Right cardiac atrium (tissue), 5 donors: Measurements from ENCODE around the gene ADGRG3. TPM values are rescaled to one million over a fixed set of nuclear protein-coding genes. Genes with fewer than 3 reads are reported as not detected.

Experiments
- ATAC-seq, 2 donors: fragments of 200-7000 bp; cut with Tn5 transposase; one replicate each; pipeline versions ENCODE4 v1.8.0 to v1.9.1; 2020; ENCODE audit warnings: moderate library complexity in 2 of 2, mild to moderate bottlenecking in 1 of 2
- DNase-seq, 3 donors: peaks; one replicate each; pipeline ENCODE4 v3.0.0-alpha.2; 2020
- H3K27ac ChIP-seq: one replicate; pipeline ENCODE4 v1.5.1; 2013; ENCODE audit warnings: mild to moderate bottlenecking, low read length, control low read depth, moderate library complexity
- H3K27me3 ChIP-seq: one replicate; pipeline ENCODE4 v1.6.1; 2013; ENCODE audit not compliant: control insufficient read depth, insufficient read depth
- H3K4me1 ChIP-seq: one replicate; pipeline ENCODE4 v1.6.1; 2013; ENCODE audit warnings: low read length; ENCODE audit not compliant: control insufficient read depth, insufficient read depth
- H3K4me3 ChIP-seq: one replicate; pipeline ENCODE4 v1.5.1; 2013; ENCODE audit warnings: low read length, control low read depth
- H3K9me3 ChIP-seq: one replicate; pipeline ENCODE4 v1.6.1; 2013; ENCODE audit warnings: low read length; ENCODE audit not compliant: control insufficient read depth
- WGBS: extraction: QIAGEN DNeasy Blood & Tissue Kit; methylation state at CpG from one replicate; pipeline ENCODE4 v1.1.7; 2013; 5-methylcytosine and 5-hydroxymethylcytosine counted together
- intact Hi-C, 4 donors: fragments of 100-400 bp; cut with DNase I; formaldehyde crosslinking; loops; one replicate each; pipeline versions ENCODE4 v1.11.0 to v1.14.0; 2022 to 2023
- polyA plus RNA-seq: library from polyadenylated mRNA; stranded (reverse); fragments of 200-250 nt; gene quantifications from one replicate; pipeline ENCODE4 v1.2.3, GENCODE V29; 2013
- total RNA-seq, 4 donors: library from RNA; stranded (reverse); fragmentation: NEBNext Ultra II Directional; extraction: Animal tissue kit (Norgen Biotek cat#: 25700); gene quantifications; one replicate each; pipeline ENCODE4 v1.2.1, GENCODE V29; 2021
- donor health status: healthy with polysubstance abuse.
- donor health status: DM: no; HTN: yes; CAD: no.
- donor health status: DM: no; HTN: no; CAD: no.
- donor health status: DM: no; HTN: yes; CAD: no; lungs with severe emphysema.
- donor health status: DM: yes; HTN: yes; CAD: no.

ADGRG3 gene
- total and polyA plus RNA-seq, 5 donors = 0.11 to 0.66 (median 0.14) TPM

DNA sequence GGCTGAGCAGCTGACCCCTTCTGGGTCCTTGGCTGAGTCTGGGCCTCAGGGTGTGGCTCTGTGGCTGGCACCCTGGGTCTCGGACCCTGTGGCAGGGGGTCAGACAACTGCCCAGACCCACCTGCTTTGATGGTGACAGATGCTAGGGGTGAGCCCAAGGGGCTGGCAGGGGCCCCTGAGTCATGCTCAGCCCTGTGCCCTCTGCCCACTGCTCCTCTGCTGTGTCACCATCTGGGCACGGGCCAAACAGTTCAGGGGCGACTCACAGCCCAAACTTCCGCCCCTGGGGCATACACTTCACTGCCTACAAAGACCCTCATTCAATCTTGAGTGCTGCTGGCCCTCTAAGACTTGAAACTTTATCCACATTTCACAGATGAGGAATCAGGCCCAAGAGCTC lies 33.9 kb upstream of the ADGRG3 start:
- DNase-seq (no peak), ATAC-seq (no peak)
- Histone ChIP-seq H3K27me3 (no peaks in the 10 kb centered on the region), H3K9me3 (no peaks in the 10 kb centered on the region), H3K4me3 (no peak overlapping the region), H3K27ac (peak overlapping the region; percentile 20), H3K4me1 (peaks cover 18% of the 10 kb centered on the region)
- intact Hi-C loops = no loop called here
- 64% methylated on average over 4 of the region's 4 CpGs for WGBS

DNA sequence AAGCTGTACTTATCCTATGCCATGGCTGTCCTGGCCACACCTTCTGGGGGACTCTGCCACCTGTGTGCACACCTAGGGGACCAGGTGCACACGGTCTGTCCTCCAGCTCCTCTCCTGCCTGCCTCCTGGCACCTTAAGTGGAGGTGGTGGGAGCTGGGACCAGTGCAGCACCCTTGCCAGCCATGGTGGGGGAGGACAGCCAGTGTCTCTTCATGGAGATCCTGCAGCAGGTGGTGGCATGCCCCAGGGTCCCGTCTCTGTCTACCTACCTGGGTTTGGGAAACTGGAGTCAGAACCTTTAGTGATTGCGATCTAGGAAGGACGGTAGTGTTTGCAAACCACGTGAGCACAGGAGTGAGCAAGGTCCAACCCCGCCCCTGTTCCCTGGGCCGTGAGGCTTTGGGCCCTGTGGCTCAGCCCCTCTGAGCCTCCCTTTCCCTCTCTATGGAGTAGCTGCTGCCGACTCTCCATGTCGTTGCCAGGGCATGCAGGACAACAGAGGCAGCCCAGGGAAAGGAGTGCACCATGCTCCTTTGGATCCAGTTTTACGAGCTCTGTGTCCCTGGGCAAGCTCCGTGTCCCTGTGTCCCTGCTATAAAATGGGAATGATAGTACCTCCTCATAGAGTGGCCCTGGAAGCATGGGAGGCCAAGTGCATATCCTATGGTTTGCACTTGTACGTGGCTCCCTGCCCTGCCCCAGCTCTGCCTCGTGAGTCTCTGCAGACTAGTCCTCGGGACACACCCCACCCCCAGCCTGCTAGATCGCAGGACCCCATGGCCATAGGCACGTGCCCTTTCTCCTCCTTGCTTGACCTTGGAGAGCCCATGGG lies 32.6 kb upstream of the ADGRG3 start:
- intact Hi-C loops = no loop called here
- Histone ChIP-seq H3K4me1 (peaks cover 24% of the 10 kb centered on the region), H3K27ac (peak overlapping the region; percentile 90), H3K9me3 (no peaks in the 10 kb centered on the region), H3K4me3 (no peak overlapping the region), H3K27me3 (no peaks in the 10 kb centered on the region)
- peak in 1 of 3 donors; percentile 41 for DNase-seq
- no peak for ATAC-seq
- 73% methylated on average over 16 of the region's 16 CpGs for WGBS

DNA sequence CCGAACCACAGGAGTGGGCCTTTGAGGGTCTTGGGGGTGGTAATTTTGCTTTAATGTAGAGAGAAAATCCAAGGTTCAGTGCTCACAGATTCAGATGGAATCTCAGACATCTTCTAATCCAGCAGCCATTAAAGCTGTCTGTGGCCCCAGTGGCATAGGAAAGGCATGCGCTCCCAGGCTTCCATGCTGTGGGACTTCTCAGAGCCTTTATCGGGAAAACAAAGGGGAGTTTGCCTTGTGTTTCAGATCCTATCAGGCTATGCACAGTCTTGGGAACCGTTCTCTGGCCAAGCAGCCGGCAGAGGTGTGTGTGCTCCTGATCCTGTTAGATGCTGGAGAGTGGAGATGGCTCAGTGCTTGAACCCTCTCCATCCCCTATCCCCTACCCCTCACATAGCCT lies 31.9 kb upstream of the ADGRG3 start:
- H3K4me1 ChIP-seq = peaks cover 24% of the 10 kb centered on the region
- DNase-seq = no peak
- H3K27ac ChIP-seq = peak overlapping the region; percentile 90
- no peak overlapping the region for H3K4me3 ChIP-seq
- intact Hi-C loops = no loop called here
- WGBS = 75% methylated on average over 5 of the region's 5 CpGs
- H3K27me3 ChIP-seq = no peaks in the 10 kb centered on the region
- no peak for ATAC-seq
- H3K9me3 ChIP-seq = no peaks in the 10 kb centered on the region

DNA sequence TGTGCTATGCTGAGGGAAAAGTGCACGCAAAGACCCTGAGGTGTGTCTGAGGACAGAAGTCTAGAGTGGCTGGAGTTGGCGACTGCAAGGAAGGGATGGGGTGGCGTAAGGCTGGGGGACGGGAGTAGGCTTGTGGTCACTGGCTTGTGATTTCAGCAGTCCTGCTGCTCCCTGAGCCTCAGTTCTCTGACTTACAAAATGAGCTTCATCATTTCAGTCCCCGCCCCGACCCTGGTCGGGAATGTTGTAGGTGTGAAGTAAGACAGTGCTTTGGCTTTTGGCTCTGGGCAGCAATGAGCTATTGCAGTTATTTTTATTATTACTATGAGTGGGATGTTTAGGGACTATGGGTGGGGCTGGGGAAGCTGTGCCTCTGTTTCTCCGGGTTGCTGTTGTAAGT lies 31.1 kb upstream of the ADGRG3 start:
- no peak for ATAC-seq
- intact Hi-C loops = no loop called here
- H3K4me3 ChIP-seq = no peak overlapping the region
- H3K4me1 ChIP-seq = peaks cover 24% of the 10 kb centered on the region
- peak overlapping the region; percentile 90 for H3K27ac ChIP-seq
- H3K9me3 ChIP-seq = no peaks in the 10 kb centered on the region
- no peaks in the 10 kb centered on the region for H3K27me3 ChIP-seq
- no peak for DNase-seq
- WGBS = 48% methylated on average over 8 of the region's 8 CpGs

DNA sequence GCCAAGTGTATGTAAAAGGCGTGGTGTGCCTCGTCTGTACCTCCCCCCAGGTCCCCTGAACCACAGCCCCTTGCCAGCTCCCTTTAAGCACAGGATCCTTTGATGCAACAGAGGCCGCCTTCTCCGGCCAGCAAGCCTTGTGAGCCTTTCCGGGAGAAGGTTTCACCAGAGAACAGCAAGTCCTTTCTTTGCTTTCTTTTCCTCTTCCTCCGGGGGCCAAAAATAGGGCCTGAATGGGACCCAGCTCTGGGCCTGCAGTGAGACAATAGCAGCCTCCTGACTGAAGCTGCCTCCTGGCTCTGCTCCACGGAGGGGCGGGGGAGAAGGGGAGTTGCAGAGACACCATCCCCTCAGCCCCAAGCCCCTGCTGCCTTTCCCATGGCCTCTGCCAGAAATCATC lies 30.7 kb upstream of the ADGRG3 start:
- H3K4me1 ChIP-seq = peaks cover 24% of the 10 kb centered on the region
- intact Hi-C loops = no loop called here
- WGBS = 32% methylated on average over 8 of the region's 8 CpGs
- H3K27ac ChIP-seq = peak overlapping the region; percentile 90
- H3K27me3 ChIP-seq = no peaks in the 10 kb centered on the region
- no peak overlapping the region for H3K4me3 ChIP-seq
- H3K9me3 ChIP-seq = no peaks in the 10 kb centered on the region
- ATAC-seq = peak; percentile 54 to 85
- peak; percentile 70 to 84 (median 82) for DNase-seq

DNA sequence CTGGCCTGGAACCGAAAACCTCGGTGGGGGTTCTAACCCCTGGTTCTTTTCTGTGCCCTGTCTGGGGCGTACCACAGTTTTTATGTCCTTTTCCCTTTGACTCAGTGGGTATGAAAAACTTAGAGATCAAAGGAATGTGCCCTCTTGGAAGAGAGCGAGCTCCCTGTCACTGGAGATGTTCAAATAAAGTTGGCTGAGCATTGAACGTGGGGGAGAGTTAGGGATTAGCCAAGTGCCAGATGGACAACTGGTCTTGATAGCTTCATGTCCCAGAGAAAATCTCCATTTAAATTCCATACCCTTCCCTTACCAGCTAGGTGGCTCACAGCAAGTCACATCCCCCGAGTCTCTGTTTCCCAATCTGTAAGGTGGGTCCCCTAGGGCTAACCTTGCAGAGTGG lies 30.1 kb upstream of the ADGRG3 start:
- no peaks in the 10 kb centered on the region for H3K27me3 ChIP-seq
- H3K4me1 ChIP-seq = peaks cover 23% of the 10 kb centered on the region
- DNase-seq (no peak), ATAC-seq (peak in 1 of 2 donors; percentile 2)
- no peak overlapping the region for H3K4me3 ChIP-seq
- H3K9me3 ChIP-seq = no peaks in the 10 kb centered on the region
- 70% methylated on average over 6 of the region's 6 CpGs for WGBS
- peak overlapping the region; percentile 84 for H3K27ac ChIP-seq
- intact Hi-C loops = no loop called here

DNA sequence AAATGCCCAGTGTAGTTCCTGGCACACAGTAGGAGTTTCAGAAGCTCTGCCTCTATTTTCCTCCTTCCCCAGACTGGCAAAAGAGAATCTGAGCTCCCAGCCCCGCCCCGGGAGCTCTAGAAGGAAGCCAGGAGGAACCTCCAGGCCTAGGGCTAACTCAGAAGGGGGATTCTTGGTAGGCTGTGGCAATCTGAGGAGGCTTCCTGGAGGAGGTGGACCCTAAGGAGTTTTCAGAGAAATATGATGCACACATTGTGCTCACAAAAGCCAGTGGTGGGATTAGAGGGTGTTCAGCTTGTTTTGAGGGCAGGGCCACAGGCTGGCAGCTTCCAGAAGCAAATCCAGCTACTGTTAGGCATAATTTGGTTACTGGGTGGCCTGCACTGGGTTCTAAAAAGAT lies 29.7 kb upstream of the ADGRG3 start:
- intact Hi-C loops = no loop called here
- H3K4me3 ChIP-seq = no peak overlapping the region
- peak overlapping the region; percentile 84 for H3K27ac ChIP-seq
- no peaks in the 10 kb centered on the region for H3K9me3 ChIP-seq
- no peaks in the 10 kb centered on the region for H3K27me3 ChIP-seq
- ATAC-seq (no peak), DNase-seq (no peak)
- H3K4me1 ChIP-seq = peaks cover 22% of the 10 kb centered on the region
- 78% methylated on average over 2 of the region's 2 CpGs for WGBS

DNA sequence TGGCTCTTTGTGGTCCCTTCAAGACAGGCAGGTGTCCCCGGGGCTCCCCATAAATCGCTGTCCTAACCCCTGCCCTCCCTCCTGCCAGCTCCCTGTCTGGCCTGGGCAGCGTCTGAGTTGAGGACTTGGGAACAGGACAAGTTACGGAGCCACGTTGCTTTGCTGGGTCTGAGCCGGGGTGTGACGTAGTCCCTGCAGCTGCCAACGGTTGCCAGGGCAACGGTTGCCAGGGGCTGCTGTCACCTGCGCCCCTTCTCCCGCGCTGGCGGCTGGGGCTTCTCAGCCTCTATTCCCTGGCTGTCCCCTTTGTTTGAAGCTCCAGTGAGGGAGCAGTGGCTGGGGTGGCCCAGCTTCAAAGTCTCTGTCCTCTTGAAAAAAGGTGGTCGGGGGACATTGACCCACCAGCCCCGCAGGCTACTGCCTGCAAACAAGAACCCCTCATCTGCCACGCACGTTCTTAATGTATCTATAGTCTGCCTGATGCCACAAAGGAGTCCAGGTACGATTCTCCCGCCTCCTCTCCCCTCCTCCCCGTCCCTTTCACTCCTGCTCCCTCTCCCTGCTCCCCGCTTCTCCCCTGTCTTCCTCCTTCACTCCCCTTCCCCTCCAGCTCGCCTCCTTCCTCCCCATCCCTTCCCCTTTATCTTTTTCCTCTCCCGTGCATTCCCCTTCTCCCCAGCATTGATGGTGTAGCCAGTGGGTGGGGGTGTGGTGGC lies 28.8 kb upstream of the ADGRG3 start:
- H3K4me1 ChIP-seq = peaks cover 22% of the 10 kb centered on the region
- H3K4me3 ChIP-seq = no peak overlapping the region
- ATAC-seq (peak in 1 of 2 donors; percentile 8), DNase-seq (peak in 2 of 3 donors; percentile 75 to 78)
- WGBS = 30% methylated on average over 23 of the region's 23 CpGs
- H3K9me3 ChIP-seq = no peaks in the 10 kb centered on the region
- intact Hi-C loops = no loop called here
- no peaks in the 10 kb centered on the region for H3K27me3 ChIP-seq
- H3K27ac ChIP-seq = peak overlapping the region; percentile 35

- WGBS = 90% methylated on average over 9 of the region's 9 CpGs
- ATAC-seq (no peak), DNase-seq (no peak)
- intact Hi-C loops = no loop called here
- H3K27ac ChIP-seq = no peak overlapping the region
- no peak overlapping the region for H3K4me3 ChIP-seq
- no peaks in the 10 kb centered on the region for H3K27me3 ChIP-seq
- H3K4me1 ChIP-seq = peaks cover 22% of the 10 kb centered on the region
- no peaks in the 10 kb centered on the region for H3K9me3 ChIP-seq
Measured at GRCh38 chr16:57640185-57640584, 27.9 kb upstream of the ADGRG3 start.

DNA sequence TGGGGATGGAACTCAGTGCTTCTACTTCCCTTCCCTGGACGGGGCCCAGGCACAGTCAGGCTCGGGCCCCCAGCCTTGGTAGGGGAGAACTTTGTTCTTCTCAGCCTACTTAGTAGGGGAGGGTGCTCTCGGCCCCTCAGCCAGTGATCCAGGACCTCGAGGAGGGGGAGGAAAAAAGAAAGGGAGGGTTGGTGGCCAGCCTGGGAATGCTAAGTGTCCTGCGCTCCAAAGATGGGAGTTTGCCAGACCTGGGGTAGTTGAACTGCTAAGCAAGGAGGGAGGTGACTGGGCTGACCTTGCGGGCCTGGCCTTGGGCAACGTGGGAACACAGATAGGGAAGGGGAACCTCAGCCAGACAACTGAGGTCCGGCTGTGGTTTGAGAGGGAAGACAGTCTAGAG lies 27.5 kb upstream of the ADGRG3 start:
- Histone ChIP-seq H3K9me3 (no peaks in the 10 kb centered on the region), H3K27ac (no peak overlapping the region), H3K27me3 (no peaks in the 10 kb centered on the region), H3K4me3 (no peak overlapping the region), H3K4me1 (peaks cover 22% of the 10 kb centered on the region)
- 52% methylated on average over 8 of the region's 8 CpGs for WGBS
- DNase-seq = no peak
- no peak for ATAC-seq
- intact Hi-C loops = no loop called here
